Effector memory CD4-positive, alpha-beta T cell (primary cell): ENCODE data around the gene FOXC2.

ENCODE experiments used
- DNase-seq, 3 donors: peaks; one replicate each; pipeline ENCODE4 v3.0.0-alpha.2; 2020
- H3K27ac ChIP-seq: 2 replicates; pipeline ENCODE4 v1.7.0; 2013; ENCODE audit warnings: mild to moderate bottlenecking, low read length, moderate library complexity; ENCODE audit not compliant: insufficient read depth, poor library complexity, severe bottlenecking
- H3K27me3 ChIP-seq: replicated peaks from 2 replicates; pipeline ENCODE4 v1.7.0; 2013; ENCODE audit warnings: mild to moderate bottlenecking, low read length; ENCODE audit not compliant: insufficient read depth, control insufficient read depth, poor library complexity, severe bottlenecking
- H3K36me3 ChIP-seq: 2 replicates; pipeline ENCODE4 v1.7.0; 2013; ENCODE audit warnings: mild to moderate bottlenecking, low read length, moderate library complexity; ENCODE audit not compliant: control insufficient read depth, insufficient read depth
- H3K4me1 ChIP-seq: 2 replicates; pipeline ENCODE4 v1.7.0; 2013; ENCODE audit warnings: low read length, mild to moderate bottlenecking; ENCODE audit not compliant: control insufficient read depth, insufficient read depth, poor library complexity, severe bottlenecking
- H3K4me3 ChIP-seq: 2 replicates; pipeline ENCODE4 v1.7.0; 2013; ENCODE audit warnings: low read length, low read depth, mild to moderate bottlenecking; ENCODE audit not compliant: insufficient read depth, poor library complexity, severe bottlenecking
- H3K9me3 ChIP-seq: 2 replicates; pipeline ENCODE4 v1.7.0; 2013; ENCODE audit warnings: mild to moderate bottlenecking, low read length, moderate library complexity; ENCODE audit not compliant: control insufficient read depth

Gene FOXC2

DNA sequence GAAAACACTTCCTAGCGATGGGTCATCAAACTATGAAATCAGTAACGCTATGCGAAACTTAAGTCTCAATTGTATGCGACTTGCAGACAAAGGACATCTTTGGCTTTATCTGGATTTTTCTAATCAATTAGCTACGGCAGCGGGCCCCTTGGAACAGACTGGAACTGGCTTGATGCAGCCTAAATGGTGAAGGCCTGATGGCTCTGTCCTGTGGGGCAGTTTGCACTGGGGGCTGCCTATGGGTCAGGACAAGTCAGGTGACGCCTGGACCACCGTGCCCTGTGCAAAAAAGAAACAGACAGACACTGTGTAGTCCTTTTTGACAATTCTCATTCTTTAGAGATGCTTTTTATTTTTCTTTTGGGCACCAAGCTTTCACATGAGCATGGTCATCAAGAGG, 33.6 kb upstream of the FOXC2 start:
- H3K36me3 ChIP-seq = peaks cover 14% of the 10 kb centered on the region
- no peak overlapping the region for H3K4me3 ChIP-seq
- no peak for DNase-seq
- no peaks in the 10 kb centered on the region for H3K27me3 ChIP-seq
- H3K9me3 ChIP-seq = no peaks in the 10 kb centered on the region
- H3K4me1 ChIP-seq = no peaks in the 10 kb centered on the region
- H3K27ac ChIP-seq = no peak overlapping the region

GRCh38 chr16:86533767-86534351, 32.8 kb upstream of the FOXC2 start:
- no peak overlapping the region for H3K4me3 ChIP-seq
- no peaks in the 10 kb centered on the region for H3K9me3 ChIP-seq
- H3K36me3 ChIP-seq = peaks cover 22% of the 10 kb centered on the region
- no peak overlapping the region for H3K27ac ChIP-seq
- no peak for DNase-seq
- no peaks in the 10 kb centered on the region for H3K4me1 ChIP-seq
- H3K27me3 ChIP-seq = no peaks in the 10 kb centered on the region

- Histone ChIP-seq H3K4me1 (no peaks in the 10 kb centered on the region), H3K9me3 (no peaks in the 10 kb centered on the region), H3K27me3 (no peaks in the 10 kb centered on the region), H3K4me3 (no peak overlapping the region), H3K27ac (no peak overlapping the region), H3K36me3 (peaks cover 32% of the 10 kb centered on the region)
- no peak for DNase-seq
Observed at GRCh38 chr16:86534779-86535615, 31.6 kb upstream of the FOXC2 start.

DNA sequence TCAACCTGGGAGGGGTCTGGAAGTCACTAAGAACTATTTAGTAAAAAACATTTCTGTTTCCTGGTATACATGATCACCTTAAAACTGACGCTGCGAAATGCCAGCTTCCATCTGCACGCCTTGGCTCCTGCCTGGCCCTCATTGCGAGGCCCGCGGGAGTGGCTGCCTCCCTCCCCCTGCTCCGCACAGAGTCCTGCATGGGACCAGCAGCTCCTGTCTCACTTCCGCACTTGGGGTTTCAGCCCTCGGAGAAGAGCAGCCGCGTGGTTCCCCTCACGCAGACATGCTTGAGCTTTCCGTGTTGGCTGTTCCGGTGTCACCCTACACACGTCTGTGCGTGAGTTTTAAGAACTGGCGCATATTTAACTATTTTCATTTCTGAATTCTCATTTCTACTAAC, 30.0 kb upstream of the FOXC2 start:
- Histone ChIP-seq H3K27me3 (no peaks in the 10 kb centered on the region), H3K36me3 (peaks cover 48% of the 10 kb centered on the region), H3K9me3 (no peaks in the 10 kb centered on the region), H3K4me3 (no peak overlapping the region), H3K27ac (no peak overlapping the region), H3K4me1 (no peaks in the 10 kb centered on the region)
- DNase-seq = no peak

DNA sequence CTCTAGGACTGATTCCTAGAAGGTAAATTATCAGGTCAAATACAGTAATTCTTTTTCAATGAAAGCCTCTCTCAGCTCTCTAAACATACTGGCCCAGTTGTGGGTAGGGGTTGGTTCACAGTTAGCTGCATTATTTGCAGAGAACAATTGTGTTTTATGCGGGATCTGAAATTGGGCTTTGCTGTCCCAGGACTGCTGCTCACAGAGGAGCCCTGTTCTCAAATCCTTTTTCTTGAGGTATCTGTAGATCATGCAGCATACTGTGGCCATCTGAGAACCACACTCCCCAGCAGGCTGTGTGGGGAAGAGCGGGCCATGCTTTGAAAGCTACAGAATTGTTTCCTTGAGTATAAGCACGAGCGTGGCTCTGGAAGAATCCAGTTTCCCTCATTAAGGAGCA, 29.1 kb upstream of the FOXC2 start:
- Histone ChIP-seq H3K36me3 (peaks cover 52% of the 10 kb centered on the region), H3K4me1 (no peaks in the 10 kb centered on the region), H3K9me3 (no peaks in the 10 kb centered on the region), H3K27me3 (no peaks in the 10 kb centered on the region), H3K27ac (no peak overlapping the region), H3K4me3 (no peak overlapping the region)
- no peak for DNase-seq

GRCh38 chr16:86538196-86538780, 28.3 kb upstream of the FOXC2 start:
- no peak for DNase-seq
- Histone ChIP-seq H3K27ac (no peak overlapping the region), H3K36me3 (peaks cover 52% of the 10 kb centered on the region), H3K9me3 (no peaks in the 10 kb centered on the region), H3K4me1 (no peaks in the 10 kb centered on the region), H3K4me3 (no peak overlapping the region), H3K27me3 (no peaks in the 10 kb centered on the region)

- H3K27me3 ChIP-seq = no peaks in the 10 kb centered on the region
- no peak overlapping the region for H3K4me3 ChIP-seq
- H3K36me3 ChIP-seq = peaks cover 61% of the 10 kb centered on the region
- no peak overlapping the region for H3K27ac ChIP-seq
- no peaks in the 10 kb centered on the region for H3K9me3 ChIP-seq
- DNase-seq = no peak
- no peaks in the 10 kb centered on the region for H3K4me1 ChIP-seq
Observed at GRCh38 chr16:86540894-86541293, 25.7 kb upstream of the FOXC2 start.

GRCh38 chr16:86541560-86541959, 25.1 kb upstream of the FOXC2 start:
- H3K27me3 ChIP-seq = no peaks in the 10 kb centered on the region
- H3K27ac ChIP-seq = no peak overlapping the region
- no peaks in the 10 kb centered on the region for H3K4me1 ChIP-seq
- peaks cover 64% of the 10 kb centered on the region for H3K36me3 ChIP-seq
- no peak for DNase-seq
- H3K9me3 ChIP-seq = no peaks in the 10 kb centered on the region
- H3K4me3 ChIP-seq = no peak overlapping the region

DNA sequence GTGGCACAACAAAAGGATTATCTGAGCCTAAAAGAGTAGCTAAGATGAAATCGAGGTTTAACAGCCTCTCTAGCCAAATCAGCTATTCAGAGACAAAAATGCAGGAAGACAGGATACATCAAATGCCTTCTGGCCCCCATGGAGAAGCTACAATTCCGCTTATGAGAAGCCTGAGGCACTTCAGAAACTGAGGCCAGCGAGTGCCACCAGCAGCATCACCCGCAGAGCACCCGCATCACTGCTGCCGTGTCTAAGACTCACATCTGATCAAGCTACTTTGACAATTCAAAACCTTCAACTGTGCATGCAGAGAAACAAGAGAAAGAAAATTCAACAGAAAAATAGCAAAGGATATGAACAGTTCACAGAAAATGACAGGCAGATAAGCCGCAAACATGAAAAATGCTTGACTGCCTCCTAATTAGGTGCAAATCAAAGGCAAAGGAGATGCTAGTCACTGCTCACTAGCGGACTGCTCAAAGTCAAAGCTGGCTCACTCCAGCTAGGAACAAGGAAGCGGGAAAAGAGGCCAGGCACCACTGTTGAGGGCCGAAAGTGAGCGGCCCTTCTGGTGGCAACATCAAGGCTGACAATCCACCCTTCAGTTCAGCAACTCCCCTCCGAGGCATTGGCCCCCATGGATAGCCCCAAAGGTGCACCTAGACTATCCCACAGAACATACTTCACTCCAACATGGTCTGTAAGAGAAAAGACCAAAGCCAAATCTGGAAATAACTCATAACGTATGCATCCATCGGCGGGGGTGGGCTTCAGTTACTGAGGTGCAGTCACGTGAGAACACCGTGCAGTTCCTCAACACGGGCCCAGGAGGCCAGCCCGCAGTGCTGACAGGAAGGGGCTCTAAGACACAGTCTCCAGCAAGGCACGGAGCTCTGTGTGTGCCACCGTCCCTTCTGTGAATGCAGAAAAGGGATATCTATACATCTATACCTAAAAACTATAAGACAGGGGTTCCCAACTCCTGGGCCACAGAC, 23.6 kb upstream of the FOXC2 start:
- Histone ChIP-seq H3K36me3 (peaks cover 59% of the 10 kb centered on the region), H3K27me3 (no peaks in the 10 kb centered on the region), H3K4me1 (no peaks in the 10 kb centered on the region), H3K9me3 (no peaks in the 10 kb centered on the region), H3K27ac (no peak overlapping the region), H3K4me3 (no peak overlapping the region)
- DNase-seq = no peak
